Right atrium auricular region (tissue), 2 donors: Measurements from ENCODE around the gene CDKAL1. TPM values are rescaled to one million over a fixed set of nuclear protein-coding genes. Genes with fewer than 3 reads are reported as not detected.
"Not testable (repeated sequence)": the region's sequence is repeated elsewhere in the genome, so short reads cannot be mapped to it uniquely, and the experiment has no call there.

ENCODE experiments used
- DNase-seq: peaks from one replicate; pipeline ENCODE4 v3.0.0-alpha.2; 2019; ENCODE audit warnings: low spot score
- H3K27ac ChIP-seq, 2 donors: fragments of 200-600 bp; sonication (generic); 1 replicate in 1 of 2; 2 replicates in 1 of 2; pipeline ENCODE4 v1.5.1; 2016 to 2019
- H3K27me3 ChIP-seq, 2 donors: fragments of 200-600 bp; sonication (generic); one replicate each; pipeline versions ENCODE4 v1.5.1 to v1.6.0; 2017 to 2019
- H3K36me3 ChIP-seq: fragments of 200-600 bp; sonication (generic); one replicate; pipeline ENCODE4 v1.5.1; 2016
- H3K4me1 ChIP-seq, 2 donors: fragments of 200-600 bp; sonication (generic); one replicate each; pipeline versions ENCODE4 v1.5.1 to v1.6.0; 2017 to 2019
- H3K4me3 ChIP-seq, 2 donors: fragments of 200-600 bp; sonication (generic); 1 replicate in 1 of 2; 2 replicates in 1 of 2; pipeline ENCODE4 v1.5.1; 2017 to 2019; ENCODE audit warnings: mild to moderate bottlenecking in 1 of 2, moderate library complexity in 1 of 2
- H3K9me3 ChIP-seq, 2 donors: fragments of 200-600 bp; sonication (generic); one replicate each; pipeline ENCODE4 v1.5.1; 2019
- CTCF ChIP-seq, 2 donors: fragments of 200-600 bp; sonication (generic); IDR thresholded peaks; one replicate each; pipeline ENCODE4 v1.5.1; 2019; ENCODE audit warnings: antibody characterized with exemption in 2 of 2
- total RNA-seq, 2 donors: library from RNA; depleted of rRNA; stranded (reverse); fragments of >200 nt; gene quantifications; one replicate each; pipeline ENCODE4 v1.1.0, GENCODE V29; 2016

CDKAL1 gene
- total RNA-seq, 2 donors from 2014 or later, result 8.8 to 10.5 TPM

GRCh38 chr6:20604159-20604558 is 69.9 kb downstream of the CDKAL1 start:
- Histone ChIP-seq H3K27me3 (no peaks in the 10 kb centered on the region), H3K27ac (no peak overlapping the region), H3K36me3 (no peaks in the 10 kb centered on the region), H3K9me3 (no peaks in the 10 kb centered on the region), H3K4me1 (no peaks in the 10 kb centered on the region), H3K4me3 (no peak overlapping the region)
- DNase-seq, result no peak
- TF ChIP-seq CTCF (IDR thresholded peaks at IDR 0.05), result no peak

GRCh38 chr6:20605061-20605460 is 70.8 kb downstream of the CDKAL1 start:
- TF ChIP-seq CTCF (IDR thresholded peaks at IDR 0.05), result no peak
- Histone ChIP-seq H3K27me3 (no peaks in the 10 kb centered on the region), H3K4me3 (no peak overlapping the region), H3K36me3 (no peaks in the 10 kb centered on the region), H3K9me3 (no peaks in the 10 kb centered on the region), H3K27ac (no peak overlapping the region), H3K4me1 (no peaks in the 10 kb centered on the region)
- no peak for DNase-seq

- no peak overlapping the region for H3K27ac ChIP-seq
- H3K4me3 ChIP-seq, result no peak overlapping the region
- H3K9me3 ChIP-seq, result no peaks in the 10 kb centered on the region
- no peaks in the 10 kb centered on the region for H3K27me3 ChIP-seq
- no peaks in the 10 kb centered on the region for H3K36me3 ChIP-seq
- no peak for DNase-seq
- no peaks in the 10 kb centered on the region for H3K4me1 ChIP-seq
- TF ChIP-seq CTCF (IDR thresholded peaks at IDR 0.05), result no peak
Observed at GRCh38 chr6:20605581-20605980, 71.3 kb downstream of the CDKAL1 start.

- Histone ChIP-seq H3K36me3 (no peaks in the 10 kb centered on the region), H3K27ac (no peak overlapping the region), H3K27me3 (no peaks in the 10 kb centered on the region), H3K4me1 (no peaks in the 10 kb centered on the region), H3K9me3 (no peaks in the 10 kb centered on the region), H3K4me3 (no peak overlapping the region)
- no peak for TF ChIP-seq CTCF (IDR thresholded peaks at IDR 0.05)
- no peak for DNase-seq
Observed at GRCh38 chr6:20606831-20607230, 72.6 kb downstream of the CDKAL1 start.

- Histone ChIP-seq H3K4me1 (no peaks in the 10 kb centered on the region), H3K4me3 (no peak overlapping the region), H3K27ac (no peak overlapping the region), H3K9me3 (no peaks in the 10 kb centered on the region), H3K27me3 (no peaks in the 10 kb centered on the region), H3K36me3 (no peaks in the 10 kb centered on the region)
- DNase-seq, result no peak
- TF ChIP-seq CTCF (IDR thresholded peaks at IDR 0.05), result no peak
Observed at GRCh38 chr6:20608356-20608755, 74.1 kb downstream of the CDKAL1 start.

- Histone ChIP-seq H3K36me3 (no peaks in the 10 kb centered on the region), H3K4me3 (no peak overlapping the region), H3K27ac (no peak overlapping the region), H3K27me3 (no peaks in the 10 kb centered on the region), H3K4me1 (no peaks in the 10 kb centered on the region), H3K9me3 (no peaks in the 10 kb centered on the region)
- TF ChIP-seq CTCF (IDR thresholded peaks at IDR 0.05), result no peak
- no peak for DNase-seq
Observed at GRCh38 chr6:20608905-20609304, 74.6 kb downstream of the CDKAL1 start.

- not testable (repeated sequence) for DNase-seq, H3K9me3 ChIP-seq, H3K4me1 ChIP-seq, H3K27me3 ChIP-seq, H3K36me3 ChIP-seq, H3K4me3 ChIP-seq
- peak overlapping the region in 1 of 2 donors; percentile 31 for H3K27ac ChIP-seq
Observed at GRCh38 chr6:20609924-20610323, 75.7 kb downstream of the CDKAL1 start.
